ENCODE results near the gene BHLHA15.

Gene BHLHA15

DNA sequence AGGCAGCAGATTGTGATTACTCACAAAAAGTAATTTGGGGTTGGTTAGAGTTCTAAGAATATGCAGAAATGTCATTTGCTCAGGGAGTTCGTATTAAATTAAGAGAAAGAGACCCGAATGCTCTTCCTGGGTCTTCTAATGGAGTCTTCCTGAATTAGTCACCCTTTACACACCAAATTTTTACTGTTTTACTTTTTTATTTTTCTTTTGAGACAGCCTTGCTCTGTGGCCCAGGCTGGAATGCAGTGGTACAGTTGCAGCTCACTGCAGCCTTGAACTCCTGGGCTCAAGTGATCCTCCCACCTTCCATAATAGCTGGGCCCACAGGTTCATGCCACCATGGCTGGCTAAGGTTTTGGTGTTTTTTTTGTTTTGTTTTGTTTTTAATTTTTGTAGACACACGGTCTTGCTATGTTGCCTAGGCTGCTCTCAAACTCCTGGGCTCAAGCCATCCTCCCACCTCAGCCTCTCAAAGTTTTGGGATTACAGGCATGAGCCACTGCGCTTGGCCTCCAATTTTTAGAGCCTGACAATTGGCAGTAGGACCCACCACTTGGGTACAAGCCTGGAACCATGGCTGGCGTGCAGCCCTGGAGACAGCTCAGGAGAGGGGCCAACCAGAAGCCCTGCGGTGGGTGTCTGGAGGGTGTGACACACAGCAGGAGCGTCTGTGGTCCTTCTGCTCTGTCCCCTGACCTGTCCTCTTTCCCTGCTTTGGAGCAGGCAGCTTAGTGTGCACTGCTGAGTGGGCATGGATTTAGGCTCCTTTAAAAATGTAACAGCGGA, 16.4 kb upstream of the BHLHA15 start:
- no peak for TF ChIP-seq GATA1 (IDR thresholded peaks at IDR 0.05; ENCODE audit: low read depth, low read length)
- no peak for TF ChIP-seq POLR2A (IDR thresholded peaks at IDR 0.05; ENCODE audit: low read length)
- DNase-seq: no peak

DNA sequence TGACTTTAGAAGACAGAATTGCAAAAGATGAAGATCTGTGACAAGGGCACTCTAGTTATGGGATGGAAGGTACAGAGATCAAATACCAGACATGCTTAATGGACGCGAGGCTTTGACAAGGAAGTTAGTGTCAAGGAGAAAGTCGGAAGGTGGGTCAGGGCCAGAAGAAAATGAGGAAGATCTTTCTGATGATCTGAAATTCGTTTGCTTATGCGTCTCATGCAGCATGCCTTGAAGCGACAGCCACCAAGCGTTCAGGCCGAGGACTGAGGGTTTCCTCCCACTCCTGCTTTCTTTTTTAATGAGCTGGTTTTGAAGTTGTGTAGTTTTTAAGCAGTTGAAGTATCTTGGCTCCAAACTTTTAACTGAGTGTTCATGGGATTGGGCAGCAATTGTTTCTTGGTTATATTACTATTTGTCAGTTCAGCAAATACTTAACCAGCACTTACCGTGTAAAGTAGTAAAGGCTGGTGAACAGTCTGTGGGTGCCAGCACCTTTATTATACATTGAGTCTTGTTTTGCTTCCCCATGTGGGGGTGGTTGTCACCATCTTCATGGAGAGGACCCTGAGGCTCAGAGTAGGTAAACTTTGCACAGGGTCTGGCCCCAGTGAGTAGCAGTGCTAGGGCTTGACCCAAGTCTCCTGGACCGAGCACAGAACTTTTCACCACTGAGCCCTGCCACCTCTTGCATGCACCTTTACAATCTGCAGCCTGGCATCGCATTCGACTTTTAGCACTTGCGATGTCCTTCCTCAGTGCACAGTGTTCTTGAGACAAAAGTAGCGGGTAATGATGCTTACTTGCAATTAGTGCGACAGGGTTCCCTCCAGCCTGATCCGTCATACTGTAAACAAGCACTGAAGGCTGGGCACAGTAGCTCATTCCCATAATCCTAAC, 14.3 kb upstream of the BHLHA15 start:
- DNase-seq: no peak
- TF ChIP-seq GATA1 (IDR thresholded peaks at IDR 0.05; ENCODE audit: low read depth, low read length): no peak
- no peak for TF ChIP-seq POLR2A (IDR thresholded peaks at IDR 0.05; ENCODE audit: low read length)

DNA sequence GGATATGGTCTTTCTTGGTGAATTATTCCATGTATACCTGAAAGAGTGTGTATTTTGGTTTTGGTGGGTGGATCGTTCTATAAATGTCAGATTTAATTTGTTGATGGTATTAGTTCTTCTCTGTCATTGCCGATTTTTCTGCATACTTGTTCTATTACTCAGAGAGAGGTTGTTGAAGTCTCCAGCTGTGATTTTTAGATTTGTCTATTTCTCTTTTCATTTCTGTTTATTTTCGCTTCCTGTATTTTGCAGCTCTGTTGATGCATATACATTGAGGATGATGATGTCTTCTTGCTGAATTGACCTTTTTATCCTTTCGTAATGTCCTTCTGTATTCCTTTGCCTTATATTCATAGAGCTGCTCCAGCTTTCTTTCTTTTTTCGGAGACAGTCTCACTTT, 12.1 kb upstream of the BHLHA15 start:
- no peak for DNase-seq
- TF ChIP-seq GATA1 (IDR thresholded peaks at IDR 0.05; ENCODE audit: low read depth, low read length) (no peak), POLR2A (IDR thresholded peaks at IDR 0.05; ENCODE audit: low read length) (no peak)

DNA sequence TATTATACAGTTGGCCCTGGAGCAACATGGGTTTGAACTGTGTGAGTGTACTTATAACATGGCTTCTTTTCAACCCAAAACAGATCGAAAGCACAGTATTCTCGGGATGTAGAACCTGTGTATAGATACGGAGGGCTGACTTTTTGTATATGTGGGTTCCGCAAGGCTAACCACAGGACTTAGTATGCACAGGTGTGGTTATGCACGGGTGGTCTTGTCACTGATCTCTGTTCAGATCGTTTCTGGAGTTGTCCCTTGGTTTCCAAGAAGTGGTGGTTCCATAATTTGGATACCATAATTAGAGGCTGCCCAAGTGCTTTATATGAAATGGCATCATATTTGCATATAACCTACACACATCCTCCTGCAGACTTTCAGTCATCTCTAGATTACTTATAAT, 10.9 kb upstream of the BHLHA15 start:
- TF ChIP-seq GATA1 (IDR thresholded peaks at IDR 0.05; ENCODE audit: low read depth, low read length) (no peak), POLR2A (IDR thresholded peaks at IDR 0.05; ENCODE audit: low read length) (no peak)
- DNase-seq: no peak

DNA sequence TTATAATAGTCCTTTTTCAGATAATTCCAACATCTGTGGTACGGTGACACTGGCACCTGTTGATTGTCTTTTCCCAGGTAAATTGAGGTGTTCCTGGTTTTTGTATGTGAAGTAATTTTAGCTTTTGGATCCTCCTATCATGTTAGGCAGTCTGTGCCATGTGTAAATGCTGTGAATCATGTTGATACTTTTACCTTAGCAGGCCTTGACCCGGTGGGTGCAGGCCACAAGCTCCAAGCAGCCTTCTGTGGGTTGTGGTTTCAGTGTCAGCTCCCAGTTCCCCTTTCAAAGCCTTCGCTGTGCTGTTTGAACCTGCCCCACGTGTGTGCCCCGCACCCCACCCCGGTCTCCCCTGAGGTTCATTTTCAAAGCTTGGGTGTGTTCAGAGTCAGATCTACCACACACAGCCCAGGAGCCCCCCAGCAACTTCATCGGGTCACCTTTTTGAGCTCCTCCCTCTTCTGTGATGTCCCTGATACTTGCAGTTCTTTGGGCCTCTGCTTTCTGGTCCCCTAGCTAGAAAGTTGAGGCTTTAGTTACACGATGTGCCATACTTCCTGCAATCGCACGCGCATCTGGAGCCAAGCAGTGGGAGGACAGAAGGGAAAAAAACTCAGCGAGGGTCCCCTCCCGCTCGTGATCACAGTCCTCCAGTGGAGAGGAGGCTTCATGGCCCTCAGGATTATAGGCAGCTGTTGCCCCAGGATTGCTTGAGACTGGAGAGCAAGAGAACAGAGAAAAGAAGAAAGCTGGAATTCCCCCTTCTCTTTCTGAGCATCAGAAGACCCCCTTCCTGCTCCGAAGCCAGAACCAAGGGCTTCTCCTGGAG, 8.7 kb upstream of the BHLHA15 start:
- no peak for TF ChIP-seq POLR2A (IDR thresholded peaks at IDR 0.05; ENCODE audit: low read length)
- TF ChIP-seq GATA1 (IDR thresholded peaks at IDR 0.05; ENCODE audit: low read depth, low read length): no peak
- DNase-seq: no peak

DNA sequence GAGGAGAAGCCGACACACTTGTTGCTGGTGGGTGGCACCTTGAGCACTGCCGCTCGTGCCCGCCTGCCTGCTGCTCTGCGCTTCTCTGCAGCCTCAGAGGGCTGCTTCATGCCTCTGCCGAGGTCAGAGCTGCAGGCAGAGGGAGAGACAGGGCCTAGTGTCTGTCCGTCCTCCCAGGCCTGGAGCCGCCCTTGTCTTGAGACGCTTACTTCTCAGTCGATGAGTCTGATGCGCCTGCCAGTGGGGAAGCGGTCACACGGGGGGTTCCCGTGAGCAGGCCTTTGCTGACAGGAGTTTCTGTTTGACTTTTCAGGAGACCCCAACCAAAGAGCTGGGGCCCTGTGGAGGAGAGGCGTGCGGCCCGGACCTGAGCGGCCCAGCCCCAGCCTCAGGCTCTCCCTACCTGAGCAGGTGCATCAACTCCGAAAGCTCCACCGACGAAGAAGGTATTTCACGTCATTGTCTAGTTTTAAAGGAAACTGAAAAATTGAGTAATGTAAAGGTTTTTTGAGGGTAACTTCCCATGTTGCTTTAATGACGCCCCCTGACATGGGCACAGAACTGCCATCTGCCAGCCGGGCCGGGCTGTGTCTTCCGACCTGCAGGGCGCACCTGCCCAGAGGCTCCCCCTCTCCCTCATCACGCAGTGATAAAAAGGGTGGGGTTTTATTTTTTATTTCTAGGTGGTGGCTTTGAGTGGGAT, 7.8 kb upstream of the BHLHA15 start:
- no peak for DNase-seq
- TF ChIP-seq POLR2A (IDR thresholded peaks at IDR 0.05; ENCODE audit: low read length): no peak
- TF ChIP-seq GATA1 (IDR thresholded peaks at IDR 0.05; ENCODE audit: low read depth, low read length): no peak

DNA sequence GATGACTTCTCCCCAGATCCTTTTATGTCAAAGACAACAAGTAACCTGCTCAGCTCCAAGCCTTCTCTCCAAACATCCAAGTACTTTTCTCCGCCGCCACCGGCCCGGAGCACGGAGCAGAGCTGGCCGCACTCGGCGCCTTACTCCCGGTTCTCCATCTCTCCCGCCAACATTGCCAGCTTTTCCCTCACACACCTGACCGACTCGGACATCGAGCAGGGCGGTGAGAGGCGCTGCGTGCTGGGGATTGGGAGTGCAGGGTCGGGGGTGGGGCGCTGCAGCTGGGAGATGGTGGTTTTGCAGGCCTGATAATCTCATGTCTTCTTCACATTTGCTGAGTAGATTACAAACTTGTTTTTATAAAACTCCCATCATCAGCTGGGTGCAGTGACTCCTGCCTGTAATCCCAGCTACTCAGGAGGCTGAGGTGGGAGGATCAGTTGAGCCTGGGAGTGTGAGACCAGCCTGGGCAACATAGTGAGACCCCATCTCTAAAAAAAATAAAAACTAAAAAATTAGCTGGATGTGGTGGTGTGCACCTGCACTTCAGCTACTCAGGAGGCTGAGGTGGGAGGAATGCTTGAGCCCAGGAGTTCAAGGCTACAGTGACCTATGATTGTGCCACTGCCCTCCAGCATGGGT, 7.2 kb upstream of the BHLHA15 start:
- no peak for DNase-seq

DNA sequence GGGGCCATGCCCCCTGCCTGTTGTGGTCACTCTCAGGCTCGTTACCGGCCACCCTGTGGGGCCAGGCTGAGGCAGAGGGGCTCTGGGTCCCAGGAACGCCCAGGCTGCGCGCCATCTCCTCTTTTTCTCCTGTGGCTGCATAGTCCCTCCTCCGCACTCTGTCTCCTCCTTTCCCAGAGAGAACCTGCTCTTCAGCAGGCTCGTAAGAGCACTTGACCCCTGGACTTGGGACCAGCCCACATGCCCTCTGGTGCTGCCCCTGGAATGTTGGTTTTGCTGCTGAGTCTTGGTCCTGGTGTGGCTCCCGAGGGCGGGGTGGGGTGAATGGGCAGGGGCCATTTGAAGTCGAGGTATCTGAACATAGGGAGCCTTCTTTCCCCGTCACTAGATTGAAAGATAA, 6.6 kb upstream of the BHLHA15 start:
- no peak for TF ChIP-seq POLR2A (IDR thresholded peaks at IDR 0.05; ENCODE audit: low read length)
- TF ChIP-seq GATA1 (IDR thresholded peaks at IDR 0.05; ENCODE audit: low read depth, low read length): no peak
- DNase-seq: no peak

More for the DNA sequence above, 7.2 kb upstream of the BHLHA15 start:
- no peak for TF ChIP-seq GATA1 (IDR thresholded peaks at IDR 0.05; ENCODE audit: low read depth, low read length)
- TF ChIP-seq POLR2A (IDR thresholded peaks at IDR 0.05; ENCODE audit: low read length): no peak

DNA sequence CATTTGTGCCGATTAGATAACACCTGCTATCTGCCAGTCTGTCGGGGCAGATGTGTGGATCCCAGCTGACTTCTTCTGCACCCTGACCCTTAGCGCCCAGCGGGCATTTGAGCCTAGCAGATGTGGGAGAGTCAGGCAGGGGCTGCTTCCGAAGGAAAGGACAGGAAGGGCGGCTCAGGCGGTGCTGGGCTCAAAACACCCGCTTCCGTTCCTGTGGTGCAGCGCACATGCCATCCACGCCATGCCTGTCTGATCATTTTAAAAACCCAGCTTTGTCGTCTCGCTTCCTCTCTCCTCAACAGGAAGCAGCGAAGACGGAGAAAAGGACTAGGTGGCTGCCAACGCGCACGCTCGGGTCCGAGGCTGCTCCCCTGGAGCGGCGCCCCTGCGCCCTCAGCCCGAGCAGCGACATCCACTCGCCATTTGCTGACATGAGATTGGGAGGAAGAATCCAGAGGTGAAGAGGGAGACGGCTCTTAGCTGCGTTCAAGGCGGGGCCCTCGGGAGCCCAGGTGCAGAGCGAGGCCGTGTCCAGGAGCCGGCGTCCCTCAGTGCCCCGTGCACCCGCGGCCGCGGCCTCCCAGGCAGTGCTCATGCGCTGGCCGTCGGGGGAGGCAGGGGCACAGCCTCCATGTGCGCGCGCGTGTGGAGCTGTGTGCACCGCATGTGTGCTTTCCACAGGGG, 5.9 kb upstream of the BHLHA15 start:
- no peak for DNase-seq
- TF ChIP-seq GATA1 (IDR thresholded peaks at IDR 0.05; ENCODE audit: low read depth, low read length) (no peak), POLR2A (IDR thresholded peaks at IDR 0.05; ENCODE audit: low read length) (no peak)

DNA sequence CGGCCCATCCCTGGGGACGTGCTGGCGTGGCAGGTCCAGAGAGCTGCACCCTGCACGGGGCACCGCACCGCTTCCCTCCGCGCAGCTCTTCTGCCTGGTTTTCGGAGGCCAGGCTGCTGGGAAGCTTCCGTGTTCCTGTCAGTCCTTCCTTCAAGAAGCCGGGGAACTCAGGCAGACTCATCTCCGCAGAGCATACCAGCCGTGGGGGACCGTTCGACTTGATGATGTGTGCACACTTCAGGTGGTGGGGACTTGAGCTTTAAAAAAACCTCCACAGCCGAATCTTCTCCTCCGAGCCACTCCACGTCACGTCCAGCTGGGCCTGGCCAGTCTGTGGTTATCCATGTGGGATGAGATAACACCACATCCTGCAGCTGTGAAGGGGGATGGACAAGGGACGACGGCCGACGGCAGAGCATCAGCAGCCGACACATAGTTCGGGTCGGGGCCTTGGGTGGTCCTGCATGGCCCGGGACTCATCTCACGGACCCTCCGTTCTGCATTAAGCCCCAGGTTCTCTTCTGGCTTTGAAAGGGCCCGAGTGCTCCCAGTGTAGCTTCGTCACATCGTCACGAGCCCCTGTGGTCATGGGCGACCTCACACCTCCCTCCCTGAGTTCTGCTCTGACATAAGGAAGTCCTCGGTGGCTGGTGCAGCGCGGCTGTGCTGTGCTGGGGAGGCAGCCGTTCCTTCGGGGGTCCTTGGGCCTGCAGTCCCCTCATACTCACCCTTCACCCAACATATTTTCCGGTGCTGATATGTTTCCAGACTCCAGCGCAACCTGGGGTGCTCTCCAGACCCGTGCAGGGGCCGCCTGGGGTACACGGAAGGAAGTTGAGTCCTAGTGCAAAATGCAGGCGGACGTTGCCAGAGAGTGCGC, 4.5 kb upstream of the BHLHA15 start:
- no peak for TF ChIP-seq GATA1 (IDR thresholded peaks at IDR 0.05; ENCODE audit: low read depth, low read length)
- TF ChIP-seq POLR2A (IDR thresholded peaks at IDR 0.05; ENCODE audit: low read length): no peak
- no peak for DNase-seq

DNA sequence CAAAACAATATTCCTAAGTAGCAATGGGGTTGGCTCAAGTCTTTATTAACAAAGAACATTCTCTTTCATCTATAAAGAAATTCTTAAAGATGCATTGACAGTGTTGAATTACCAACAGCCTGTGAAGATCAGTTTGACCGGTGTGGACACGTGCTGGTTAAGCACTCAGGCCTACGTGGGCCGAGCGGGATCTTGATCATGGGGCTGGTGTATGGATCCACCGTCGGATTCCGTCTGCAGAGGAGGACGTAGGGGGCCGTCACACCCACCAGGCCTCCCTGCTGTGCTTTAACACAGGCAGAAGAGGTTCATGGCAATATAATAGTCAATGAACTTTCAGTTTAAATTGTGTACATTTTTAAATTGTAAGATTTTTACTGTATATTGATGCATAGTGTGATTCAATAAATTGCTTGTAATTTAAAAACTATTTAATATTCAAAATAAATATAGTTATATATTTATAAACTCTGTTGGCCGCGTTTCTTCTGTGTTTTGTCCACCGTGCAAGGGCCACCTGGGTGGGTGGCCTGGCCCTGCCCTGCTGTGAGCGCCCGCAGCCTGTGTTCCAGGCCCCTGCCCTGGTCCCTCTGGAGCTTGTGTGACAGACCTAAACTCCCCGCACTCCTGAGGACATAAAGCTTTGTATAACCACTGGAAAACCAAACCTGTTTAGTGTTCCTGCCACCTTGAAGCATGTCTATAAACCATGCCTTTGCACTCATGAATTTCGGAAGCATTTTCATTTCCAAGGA, 1.9 kb upstream of the BHLHA15 start:
- no peak for DNase-seq
- TF ChIP-seq GATA1 (IDR thresholded peaks at IDR 0.05; ENCODE audit: low read depth, low read length) (no peak), POLR2A (IDR thresholded peaks at IDR 0.05; ENCODE audit: low read length) (no peak)
